Mucosa of descending colon (tissue), 3 donors: ENCODE data around the gene OR10G2. TPM values are rescaled to one million over a fixed set of nuclear protein-coding genes. Genes with fewer than 3 reads are reported as not detected.

ENCODE experiments used
- ATAC-seq: fragments of 200-7000 bp; cut with Tn5 transposase; one replicate; pipeline ENCODE4 v1.9.1; 2020; ENCODE audit warnings: mild to moderate bottlenecking, moderate library complexity
- DNase-seq, 3 donors: peaks; one replicate each; pipeline ENCODE4 v3.0.0-alpha.2; 2020
- H3K36me3 ChIP-seq: fragments of 200-600 bp; one replicate; pipeline ENCODE4 v1.8.0; 2021; ENCODE audit warnings: low read depth, mild to moderate bottlenecking
- H3K4me1 ChIP-seq: fragments of 200-600 bp; one replicate; pipeline ENCODE4 v1.8.0; 2021; ENCODE audit warnings: low read depth, mild to moderate bottlenecking
- H3K4me3 ChIP-seq: fragments of 200-600 bp; one replicate; pipeline ENCODE4 v1.8.0; 2021; ENCODE audit warnings: mild to moderate bottlenecking
- H3K9me3 ChIP-seq: fragments of 200-600 bp; one replicate; pipeline ENCODE4 v1.8.0; 2021; ENCODE audit warnings: mild to moderate bottlenecking
- CTCF ChIP-seq: fragments of 200-600 bp; IDR thresholded peaks from one replicate; pipeline ENCODE4 v1.8.0; 2022; ENCODE audit warnings: antibody characterized with exemption, mild to moderate bottlenecking
- intact Hi-C, 2 donors: fragments of 100-400 bp; cut with DNase I in 1 of 2; cut with micrococcal nuclease in 1 of 2; formaldehyde crosslinking; loops; one replicate each; pipeline versions ENCODE4 v1.11.0 to v1.11.1; 2022; cut with DNase I, micrococcal nuclease
- long read RNA-seq, 2 donors: library from polyadenylated mRNA; unstranded; transcript quantifications; one replicate each; pipeline ENCODE4 v2.0.0, GENCODE V29; 2019 to 2021
- total RNA-seq, 3 donors: library from RNA; stranded (reverse); fragmentation: NEBNext Ultra II Directional in 2 of 3; extraction: Animal tissue kit (Norgen Biotek cat#: 25700) in 2 of 3; gene quantifications; one replicate each; pipeline versions ENCODE4 v1.2.1 to v1.2.4, GENCODE V29; 2021 to 2023
- donor health status: DM: no; HTN: no; CAD: no; lungs with moderate emphysema.
- donor health status: DM: no; HTN: no; CAD: no.
- donor health status: DM: no; HTN: yes; CAD: no.

OR10G2 gene
- not detected for total RNA-seq
- long read RNA-seq, donor 1 = 0 reads
- long read RNA-seq, donor 2 = 0 reads

- intact Hi-C loops = no loop called here
Observed at GRCh38 chr14:21634840-21635239, at the start of gene OR10G2. Gene OR10G2 (minus strand): TSS chr14:21634940. CDS start chr14:21634842, 98 bp downstream.

GRCh38 chr14:21680072-21680471 lies 45.3 kb upstream of the OR10G2 start:
- no peak overlapping the region for H3K4me3 ChIP-seq
- intact Hi-C loops = no loop called here
- DNase-seq (no peak), ATAC-seq (no peak)
- H3K9me3 ChIP-seq = peaks cover 6% of the 10 kb centered on the region
- H3K4me1 ChIP-seq = no peaks in the 10 kb centered on the region
- H3K36me3 ChIP-seq = no peaks in the 10 kb centered on the region
- TF ChIP-seq CTCF = no peak

More at GRCh38 chr14:21634840-21635239, at the start of gene OR10G2:
- no peak for ATAC-seq
- no peaks in the 10 kb centered on the region for H3K4me1 ChIP-seq
- DNase-seq = no peak
- no peak within 1 kb of the TSS for H3K4me3 ChIP-seq
- TF ChIP-seq CTCF = no peak
- no peaks in the 10 kb centered on the region for H3K9me3 ChIP-seq
- H3K36me3 ChIP-seq = no peaks in the 10 kb centered on the region

GRCh38 chr14:21675566-21675965 lies 40.8 kb upstream of the OR10G2 start:
- ATAC-seq (no peak), DNase-seq (no peak)
- no peak for TF ChIP-seq CTCF
- Histone ChIP-seq H3K9me3 (peaks cover 6% of the 10 kb centered on the region), H3K36me3 (no peaks in the 10 kb centered on the region), H3K4me3 (no peak overlapping the region), H3K4me1 (no peaks in the 10 kb centered on the region)
- intact Hi-C loops = no loop called here

GRCh38 chr14:21673718-21674117 lies 39.0 kb upstream of the OR10G2 start, which contains the start of gene OR4E1:
Gene OR4E1 (minus strand): TSS chr14:21673818. CDS start chr14:21670935, 2,883 bp downstream.
- H3K9me3 ChIP-seq = peaks cover 6% of the 10 kb centered on the region
- no peaks in the 10 kb centered on the region for H3K36me3 ChIP-seq
- no peak within 1 kb of the TSS for H3K4me3 ChIP-seq
- TF ChIP-seq CTCF = no peak
- DNase-seq (no peak), ATAC-seq (no peak)
- no peaks in the 10 kb centered on the region for H3K4me1 ChIP-seq
- intact Hi-C loops = no loop called here

GRCh38 chr14:21672116-21672515 lies 37.4 kb upstream of the OR10G2 start:
- Histone ChIP-seq H3K4me1 (no peaks in the 10 kb centered on the region), H3K36me3 (no peaks in the 10 kb centered on the region), H3K4me3 (no peak overlapping the region), H3K9me3 (peaks cover 6% of the 10 kb centered on the region)
- no peak for TF ChIP-seq CTCF
- DNase-seq (no peak), ATAC-seq (no peak)
- intact Hi-C loops = no loop called here

- intact Hi-C loops = no loop called here
- no peak for DNase-seq
- no peak for ATAC-seq
- no peak for TF ChIP-seq CTCF
- no peaks in the 10 kb centered on the region for H3K36me3 ChIP-seq
- H3K9me3 ChIP-seq = peaks cover 6% of the 10 kb centered on the region
- H3K4me3 ChIP-seq = no peak overlapping the region
- no peaks in the 10 kb centered on the region for H3K4me1 ChIP-seq
Observed at GRCh38 chr14:21671371-21671770, 36.6 kb upstream of the OR10G2 start.
